Neural cell (in vitro differentiated cells): ENCODE measurements around the gene MAGEC3. TPM values are rescaled to one million over a fixed set of nuclear protein-coding genes. Genes with fewer than 3 reads are reported as not detected.

Source experiments
- H2AFZ ChIP-seq: fragments of 200-600, 300-800 bp; sonication (generic), shearing (Covaris generic); 2 replicates; pipeline ENCODE4 v1.6.0; 2014; ENCODE audit warnings: low read depth, mild to moderate bottlenecking, antibody characterized with exemption, low read length, moderate library complexity
- H3F3A ChIP-seq: fragments of 200-600 bp; shearing (Covaris generic); 2 replicates; pipeline ENCODE4 v1.6.1; 2016; ENCODE audit warnings: mild to moderate bottlenecking, moderate library complexity, mixed read lengths, antibody characterized with exemption, low read length; ENCODE audit not compliant: insufficient read depth, poor library complexity, severe bottlenecking
- H3K27ac ChIP-seq: fragments of 200-600, 300-800 bp; sonication (generic), shearing (Covaris generic); 2 replicates; pipeline ENCODE4 v1.5.1; 2014; ENCODE audit warnings: mild to moderate bottlenecking, low read length, moderate library complexity
- H3K27me3 ChIP-seq: fragments of 300-800, 200-600 bp; sonication (generic), shearing (Covaris generic); 2 replicates; pipeline ENCODE4 v1.6.0; 2014; ENCODE audit warnings: mild to moderate bottlenecking, low read depth, low read length, moderate library complexity; ENCODE audit not compliant: insufficient read depth
- H3K36me3 ChIP-seq: fragments of 300-800, 200-600 bp; sonication (generic), shearing (Covaris generic); 2 replicates; pipeline ENCODE4 v1.5.1; 2014; ENCODE audit warnings: mild to moderate bottlenecking, antibody characterized with exemption, low read length, moderate library complexity; ENCODE audit not compliant: insufficient read depth
- H3K4me2 ChIP-seq: fragments of 300-800, 200-600 bp; sonication (generic), shearing (Covaris generic); 2 replicates; pipeline ENCODE4 v1.6.0; 2014; ENCODE audit warnings: mild to moderate bottlenecking, low read length
- H3K4me3 ChIP-seq: fragments of 300-800, 200-600 bp; sonication (generic), shearing (Covaris generic); 2 replicates; pipeline ENCODE4 v1.5.1; 2014; ENCODE audit warnings: mild to moderate bottlenecking, low read length, moderate library complexity
- H3K79me2 ChIP-seq: fragments of 200-600 bp; shearing (Covaris generic); replicated peaks from 2 replicates; pipeline ENCODE4 v1.6.0; 2014; ENCODE audit warnings: mild to moderate bottlenecking, low read length, moderate library complexity; ENCODE audit not compliant: insufficient read depth
- H3K9ac ChIP-seq: fragments of 300-800, 200-600 bp; sonication (generic), shearing (Covaris generic); 2 replicates; pipeline ENCODE4 v1.6.1; 2016; ENCODE audit warnings: mild to moderate bottlenecking, low read length, mixed read lengths
- H3K9me2 ChIP-seq: fragments of 200-600 bp; shearing (Covaris generic); 2 replicates; pipeline ENCODE4 v1.6.1; 2016; ENCODE audit warnings: mild to moderate bottlenecking, low read length, mixed read lengths; ENCODE audit not compliant: insufficient read depth
- H3K9me3 ChIP-seq: fragments of 200-600, 300-800 bp; sonication (generic), shearing (Covaris generic); 2 replicates; pipeline ENCODE4 v1.6.1; 2016; ENCODE audit warnings: mild to moderate bottlenecking, mixed run types, low read length, moderate library complexity, mixed read lengths
- H4K20me1 ChIP-seq: fragments of 200-600 bp; shearing (Covaris generic); 2 replicates; pipeline ENCODE4 v1.6.1; 2016; ENCODE audit warnings: mild to moderate bottlenecking, mixed run types; ENCODE audit not compliant: insufficient read depth
- EP300 ChIP-seq: fragments of 450-650 bp; conservative IDR thresholded peaks from 2 replicates; pipeline ENCODE4 v1.6.1; 2014; ENCODE audit warnings: antibody characterized with exemption, mild to moderate bottlenecking, moderate library complexity; ENCODE audit not compliant: poor library complexity, severe bottlenecking
- EZH2 ChIP-seq: fragments of 200-600, 300-800 bp; shearing (Covaris generic), sonication (generic); IDR thresholded peaks from 2 replicates; pipeline ENCODE4 v1.6.1; 2014; ENCODE audit warnings: antibody characterized with exemption, low read length, borderline replicate concordance, mild to moderate bottlenecking; ENCODE audit not compliant: insufficient read depth, poor library complexity, severe bottlenecking
- MXI1 ChIP-seq: fragments of 450-650 bp; conservative IDR thresholded peaks from 2 replicates; pipeline ENCODE4 v1.6.1; 2014; ENCODE audit warnings: antibody characterized with exemption, mild to moderate bottlenecking; ENCODE audit not compliant: poor library complexity, severe bottlenecking
- POLR2AphosphoS5 ChIP-seq: IDR thresholded peaks from 2 replicates; pipeline ENCODE4 v1.6.1; 2012
- RAD21 ChIP-seq: fragments of 450-650 bp; conservative IDR thresholded peaks from 2 replicates; pipeline ENCODE4 v1.6.1; 2014; ENCODE audit warnings: antibody characterized with exemption, mild to moderate bottlenecking, moderate library complexity
- SMC3 ChIP-seq: fragments of 450-650 bp; conservative IDR thresholded peaks from 2 replicates; pipeline ENCODE4 v1.6.1; 2014; ENCODE audit warnings: antibody characterized with exemption, mild to moderate bottlenecking, moderate library complexity; ENCODE audit not compliant: poor library complexity
- TAF1 ChIP-seq: IDR thresholded peaks from 2 replicates; pipeline ENCODE4 v1.6.1; 2012; ENCODE audit warnings: low read depth
- polyA plus RNA-seq: library from polyadenylated mRNA; depleted of rRNA; stranded (reverse); fragments of >200 nt; gene quantifications from 2 replicates; pipeline ENCODE4 v1.2.3, GENCODE V29; 2014
- TF ChIP-seq, protein P1 (sequence below): IDR thresholded peaks from 2 replicates; pipeline ENCODE4 v1.6.1; 2012; ENCODE audit warnings: borderline replicate concordance
- TF ChIP-seq, protein P2 (sequence below): fragments of 450-650 bp; IDR thresholded peaks from 2 replicates; pipeline ENCODE4 v1.5.1; 2014; ENCODE audit warnings: antibody characterized with exemption, mild to moderate bottlenecking, moderate library complexity; ENCODE audit not compliant: poor library complexity, severe bottlenecking

The MAGEC3 gene
- polyA plus RNA-seq, 1 donor from 2014 or later, result 2.3 TPM

DNA sequence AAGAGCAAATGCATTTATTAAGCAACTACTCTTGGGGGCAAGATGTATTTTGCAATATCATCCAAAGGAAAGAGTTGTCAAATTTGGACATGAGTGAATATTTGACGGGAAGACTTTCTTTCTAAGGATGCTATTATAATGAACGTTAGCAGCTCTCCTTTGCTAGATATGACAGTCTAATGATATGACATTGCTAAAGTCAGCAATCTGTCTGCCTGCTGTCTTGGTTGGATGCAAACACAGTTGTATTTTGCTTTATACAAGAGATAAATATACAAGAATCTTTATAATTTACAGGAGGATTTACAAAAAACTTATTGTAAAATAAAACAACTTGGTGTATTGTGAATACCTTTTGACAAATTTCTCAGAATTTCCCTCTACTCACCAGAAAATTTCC, 103.1 kb downstream of the MAGEC3 start (continued):
- TF ChIP-seq EZH2, result no peak

DNA sequence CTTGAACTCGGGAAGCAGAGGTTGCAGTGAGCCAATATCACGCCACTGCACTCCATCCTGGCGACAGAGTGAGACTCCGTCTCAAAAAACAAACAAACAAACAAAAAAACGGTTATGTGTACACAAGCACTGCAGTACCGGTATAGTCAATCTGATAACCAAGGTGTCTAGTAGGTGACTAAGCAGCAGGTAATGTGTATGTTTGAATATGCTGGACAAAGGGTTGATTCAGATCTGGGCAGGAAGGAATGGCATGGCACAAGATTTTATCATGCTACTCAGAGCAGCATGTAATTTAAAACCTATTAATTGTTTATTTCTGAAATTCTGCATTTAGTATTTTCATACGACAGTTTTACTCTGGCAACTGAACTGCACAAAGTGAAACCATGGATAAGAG, 107.3 kb downstream of the MAGEC3 start:
- Histone ChIP-seq H3K9ac (no peak overlapping the region), H3K9me3 (no peaks in the 10 kb centered on the region), H2AFZ (no peak overlapping the region), H3K27ac (no peak overlapping the region), H3K4me2 (no peak overlapping the region), H3K36me3 (no peaks in the 10 kb centered on the region), H3K9me2 (no peaks in the 10 kb centered on the region), H3F3A (no peaks in the 10 kb centered on the region), H4K20me1 (no peaks in the 10 kb centered on the region), H3K27me3 (no peaks in the 10 kb centered on the region), H3K4me3 (no peak overlapping the region), H3K79me2 (no peaks in the 10 kb centered on the region)
- TF ChIP-seq, protein P1, sequence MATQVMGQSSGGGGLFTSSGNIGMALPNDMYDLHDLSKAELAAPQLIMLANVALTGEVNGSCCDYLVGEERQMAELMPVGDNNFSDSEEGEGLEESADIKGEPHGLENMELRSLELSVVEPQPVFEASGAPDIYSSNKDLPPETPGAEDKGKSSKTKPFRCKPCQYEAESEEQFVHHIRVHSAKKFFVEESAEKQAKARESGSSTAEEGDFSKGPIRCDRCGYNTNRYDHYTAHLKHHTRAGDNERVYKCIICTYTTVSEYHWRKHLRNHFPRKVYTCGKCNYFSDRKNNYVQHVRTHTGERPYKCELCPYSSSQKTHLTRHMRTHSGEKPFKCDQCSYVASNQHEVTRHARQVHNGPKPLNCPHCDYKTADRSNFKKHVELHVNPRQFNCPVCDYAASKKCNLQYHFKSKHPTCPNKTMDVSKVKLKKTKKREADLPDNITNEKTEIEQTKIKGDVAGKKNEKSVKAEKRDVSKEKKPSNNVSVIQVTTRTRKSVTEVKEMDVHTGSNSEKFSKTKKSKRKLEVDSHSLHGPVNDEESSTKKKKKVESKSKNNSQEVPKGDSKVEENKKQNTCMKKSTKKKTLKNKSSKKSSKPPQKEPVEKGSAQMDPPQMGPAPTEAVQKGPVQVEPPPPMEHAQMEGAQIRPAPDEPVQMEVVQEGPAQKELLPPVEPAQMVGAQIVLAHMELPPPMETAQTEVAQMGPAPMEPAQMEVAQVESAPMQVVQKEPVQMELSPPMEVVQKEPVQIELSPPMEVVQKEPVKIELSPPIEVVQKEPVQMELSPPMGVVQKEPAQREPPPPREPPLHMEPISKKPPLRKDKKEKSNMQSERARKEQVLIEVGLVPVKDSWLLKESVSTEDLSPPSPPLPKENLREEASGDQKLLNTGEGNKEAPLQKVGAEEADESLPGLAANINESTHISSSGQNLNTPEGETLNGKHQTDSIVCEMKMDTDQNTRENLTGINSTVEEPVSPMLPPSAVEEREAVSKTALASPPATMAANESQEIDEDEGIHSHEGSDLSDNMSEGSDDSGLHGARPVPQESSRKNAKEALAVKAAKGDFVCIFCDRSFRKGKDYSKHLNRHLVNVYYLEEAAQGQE, result no peak
- TF ChIP-seq, protein P2, sequence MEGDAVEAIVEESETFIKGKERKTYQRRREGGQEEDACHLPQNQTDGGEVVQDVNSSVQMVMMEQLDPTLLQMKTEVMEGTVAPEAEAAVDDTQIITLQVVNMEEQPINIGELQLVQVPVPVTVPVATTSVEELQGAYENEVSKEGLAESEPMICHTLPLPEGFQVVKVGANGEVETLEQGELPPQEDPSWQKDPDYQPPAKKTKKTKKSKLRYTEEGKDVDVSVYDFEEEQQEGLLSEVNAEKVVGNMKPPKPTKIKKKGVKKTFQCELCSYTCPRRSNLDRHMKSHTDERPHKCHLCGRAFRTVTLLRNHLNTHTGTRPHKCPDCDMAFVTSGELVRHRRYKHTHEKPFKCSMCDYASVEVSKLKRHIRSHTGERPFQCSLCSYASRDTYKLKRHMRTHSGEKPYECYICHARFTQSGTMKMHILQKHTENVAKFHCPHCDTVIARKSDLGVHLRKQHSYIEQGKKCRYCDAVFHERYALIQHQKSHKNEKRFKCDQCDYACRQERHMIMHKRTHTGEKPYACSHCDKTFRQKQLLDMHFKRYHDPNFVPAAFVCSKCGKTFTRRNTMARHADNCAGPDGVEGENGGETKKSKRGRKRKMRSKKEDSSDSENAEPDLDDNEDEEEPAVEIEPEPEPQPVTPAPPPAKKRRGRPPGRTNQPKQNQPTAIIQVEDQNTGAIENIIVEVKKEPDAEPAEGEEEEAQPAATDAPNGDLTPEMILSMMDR, result no peak
- no peak for TF ChIP-seq RAD21
- TF ChIP-seq POLR2AphosphoS5, result no peak
- TF ChIP-seq EZH2, result no peak
- TF ChIP-seq EP300, result no peak
- TF ChIP-seq TAF1, result no peak
- TF ChIP-seq SMC3, result no peak
- no peak for TF ChIP-seq MXI1

DNA sequence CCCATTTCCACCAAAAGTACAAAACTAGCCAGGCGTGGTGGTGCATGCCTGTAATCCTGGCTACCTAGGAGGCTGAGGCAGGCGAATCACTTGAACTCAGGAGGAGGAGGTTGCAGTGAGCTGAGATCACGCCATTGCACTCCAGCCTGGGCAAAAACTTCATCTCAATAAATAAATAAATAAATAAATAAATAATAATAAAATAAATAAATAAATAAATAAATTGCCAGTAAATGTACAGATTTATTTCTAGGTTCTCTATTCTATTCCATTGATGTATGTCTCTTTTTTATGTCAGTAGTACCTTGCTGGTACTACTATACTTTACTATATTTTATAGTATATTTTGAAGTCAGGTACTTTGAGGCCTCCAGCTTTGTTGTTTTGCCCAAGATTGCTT, 109.2 kb downstream of the MAGEC3 start:
- H4K20me1 ChIP-seq, result no peaks in the 10 kb centered on the region
- H3K36me3 ChIP-seq, result no peaks in the 10 kb centered on the region
- no peaks in the 10 kb centered on the region for H3F3A ChIP-seq
- H3K9me2 ChIP-seq, result no peaks in the 10 kb centered on the region
- no peak overlapping the region for H3K9ac ChIP-seq
- no peak overlapping the region for H3K4me2 ChIP-seq
- no peak overlapping the region for H3K27ac ChIP-seq
- no peaks in the 10 kb centered on the region for H3K27me3 ChIP-seq
- H3K4me3 ChIP-seq, result no peak overlapping the region
- H2AFZ ChIP-seq, result no peak overlapping the region
- TF ChIP-seq EZH2 (no peak), SMC3 (no peak), RAD21 (no peak)
- TF ChIP-seq, protein P2, result no peak
- TF ChIP-seq, protein P1, result no peak
- H3K79me2 ChIP-seq, result no peaks in the 10 kb centered on the region
- H3K9me3 ChIP-seq, result no peaks in the 10 kb centered on the region
